Measurements from ENCODE around the gene CPN2. TPM values are rescaled to one million over a fixed set of nuclear protein-coding genes. Genes with fewer than 3 reads are reported as not detected.

The CPN2 gene
- total and polyA plus RNA-seq, 2 donors (not counting 3 experiments of a cell fraction or from before 2014, with no cell fraction given), result not detected

GRCh38 chr3:194305356-194306108, 45.6 kb downstream of the CPN2 start:
- H3K27me3 ChIP-seq (ENCODE audit: control insufficient read depth in 2 of 2, insufficient read depth in 2 of 2, low read length in 2 of 2), result peaks cover 2% of the 10 kb centered on the region in 2 experiments

More at GRCh38 chr3:194305356-194306108, 45.6 kb downstream of the CPN2 start:
- Histone ChIP-seq H3K9me3 (replicated peaks; ENCODE audit: control insufficient read depth, insufficient read depth, low read length) (no peaks in the 10 kb centered on the region), H3K4me2 (ENCODE audit: insufficient read depth, low read length) (no peak overlapping the region), H3K27ac (ENCODE audit: insufficient read depth, low read depth, low read length) (no peak overlapping the region), H2AFZ (ENCODE audit: low read depth, low read length) (no peak overlapping the region), H3K9ac (replicated peaks; ENCODE audit: extremely low read depth, insufficient read depth, low read length) (no peak overlapping the region), H3K79me2 (ENCODE audit: control insufficient read depth, insufficient read depth, low read length) (no peaks in the 10 kb centered on the region), H3K4me1 (ENCODE audit: control insufficient read depth, extremely low read depth, insufficient read depth, low read length) (peaks cover 14% of the 10 kb centered on the region), H3K36me3 (ENCODE audit: control insufficient read depth in 2 of 2, extremely low read depth in 1 of 2, insufficient read depth in 2 of 2, low read length in 2 of 2) (no peaks in the 10 kb centered on the region), H3K9me1 (replicated peaks; ENCODE audit: control insufficient read depth, extremely low read depth, insufficient read depth, low read length) (no peaks in the 10 kb centered on the region), H3K4me3 (replicated peaks in 1 of 3; ENCODE audit: insufficient read depth in 1 of 3, low read depth in 1 of 3, low read length in 3 of 3) (no peak overlapping the region), H4K20me1 (replicated peaks; ENCODE audit: control insufficient read depth, extremely low read depth, insufficient read depth, low read length) (no peaks in the 10 kb centered on the region)
- DNase-seq (ENCODE audit: low read depth, low spot score) (no peak), FAIRE-seq (peak; percentile 62)
- TF ChIP-seq POLR2A (IDR thresholded peaks at IDR 0.05; ENCODE audit: low read depth, low read length) (no peak), EZH2 (IDR thresholded peaks at IDR 0.05; ENCODE audit: borderline replicate concordance, low read depth, low read length, severe bottlenecking) (no peak), MYC (IDR thresholded peaks at IDR 0.05; ENCODE audit: low read depth, low read length) (no peak), POLR2AphosphoS5 (IDR thresholded peaks at IDR 0.05; ENCODE audit: insufficient read depth, low read depth, low read length) (no peak), MAX (IDR thresholded peaks at IDR 0.05; ENCODE audit: insufficient read depth, insufficient read length) (no peak), FOS (IDR thresholded peaks at IDR 0.05; ENCODE audit: borderline replicate concordance, insufficient read depth, low read length) (no peak), CTCF (IDR thresholded peaks at IDR 0.05; ENCODE audit: extremely low read depth in 1 of 2, insufficient read depth in 1 of 2, low read depth in 1 of 2, low read length in 2 of 2) (no peak), GATA2 (IDR thresholded peaks at IDR 0.05; ENCODE audit: insufficient read depth, insufficient read length, low read depth, low read length) (no peak), JUN (IDR thresholded peaks at IDR 0.05; ENCODE audit: borderline replicate concordance, insufficient read depth, insufficient read length, low read depth) (no peak)
- no TSS peak for BruUV-seq (replicated peaks)
- intact Hi-C loops (cut with micrococcal nuclease) (loop anchor here (1.0 to 2.0 kb wide), 5 partner anchors 9 to 303 kb away; no protein-coding TSS in a partner anchor), dilution Hi-C loops (cut with MboI; ENCODE audit: extremely low pct_ligation_motif_present, low sequenced_read_pairs) (loop anchor here (25.0 kb wide), 1 partner anchor 543 kb away; no protein-coding TSS in a partner anchor)
- ChIA-PET POLR2A (no interaction called here), CTCF (interaction anchor here (1.0 to 3.9 kb wide), 4 partner anchors 10 to 525 kb away, joined by 3 to 22 read pairs (median 6); no protein-coding TSS in a partner anchor)

Measured in endothelial cell of umbilical vein (primary cell).